Measurements from ENCODE around the gene WDR45B. TPM values are rescaled to one million over a fixed set of nuclear protein-coding genes. Genes with fewer than 3 reads are reported as not detected.

Gene WDR45B
- total and polyA plus RNA-seq, 8 donors, result 28.3 to 63.2 (median 46.9) TPM

- WGBS, 2 donors, result 97 to 99% methylated on average over 10 to 11 of the region's 11 CpGs
- no peaks in the 10 kb centered on the region for H3K9me3 ChIP-seq
- DNase-seq, result no peak
- FAIRE-seq, result no peak
- H3K4me1 ChIP-seq, result peaks cover 0 to 6% (median 3%) of the 10 kb centered on the region in 3 donors
- intact Hi-C loops (cut with DNase I), result no loop called here
- H3K36me3 ChIP-seq, result peaks cover 0 to 23% (median 0%) of the 10 kb centered on the region in 3 donors
- no peak overlapping the region for H3K4me3 ChIP-seq
- no peak for ATAC-seq
- TF ChIP-seq, protein P1, sequence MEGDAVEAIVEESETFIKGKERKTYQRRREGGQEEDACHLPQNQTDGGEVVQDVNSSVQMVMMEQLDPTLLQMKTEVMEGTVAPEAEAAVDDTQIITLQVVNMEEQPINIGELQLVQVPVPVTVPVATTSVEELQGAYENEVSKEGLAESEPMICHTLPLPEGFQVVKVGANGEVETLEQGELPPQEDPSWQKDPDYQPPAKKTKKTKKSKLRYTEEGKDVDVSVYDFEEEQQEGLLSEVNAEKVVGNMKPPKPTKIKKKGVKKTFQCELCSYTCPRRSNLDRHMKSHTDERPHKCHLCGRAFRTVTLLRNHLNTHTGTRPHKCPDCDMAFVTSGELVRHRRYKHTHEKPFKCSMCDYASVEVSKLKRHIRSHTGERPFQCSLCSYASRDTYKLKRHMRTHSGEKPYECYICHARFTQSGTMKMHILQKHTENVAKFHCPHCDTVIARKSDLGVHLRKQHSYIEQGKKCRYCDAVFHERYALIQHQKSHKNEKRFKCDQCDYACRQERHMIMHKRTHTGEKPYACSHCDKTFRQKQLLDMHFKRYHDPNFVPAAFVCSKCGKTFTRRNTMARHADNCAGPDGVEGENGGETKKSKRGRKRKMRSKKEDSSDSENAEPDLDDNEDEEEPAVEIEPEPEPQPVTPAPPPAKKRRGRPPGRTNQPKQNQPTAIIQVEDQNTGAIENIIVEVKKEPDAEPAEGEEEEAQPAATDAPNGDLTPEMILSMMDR (IDR thresholded peaks at IDR 0.05), result no peak
- no peaks in the 10 kb centered on the region for H3K27me3 ChIP-seq
- no peak overlapping the region for H3K27ac ChIP-seq
Observed at GRCh38 chr17:82569621-82570020, 78.6 kb downstream of the WDR45B start.

GRCh38 chr17:82568997-82569393 lies 79.2 kb downstream of the WDR45B start:
- WGBS, 2 donors, result 94% methylated on average over 10 of the region's 10 CpGs
- DNase-seq (peak in 1 of 6 donors; percentile 25), FAIRE-seq (no peak), ATAC-seq (no peak)
- H3K4me1 ChIP-seq, result peaks cover 0 to 6% (median 3%) of the 10 kb centered on the region in 3 donors
- no peak overlapping the region for H3K27ac ChIP-seq
- H3K27me3 ChIP-seq, result no peaks in the 10 kb centered on the region
- H3K4me3 ChIP-seq, result no peak overlapping the region
- TF ChIP-seq, protein P1 (IDR thresholded peaks at IDR 0.05), result no peak
- no peaks in the 10 kb centered on the region for H3K9me3 ChIP-seq
- peaks cover 0 to 20% (median 0%) of the 10 kb centered on the region in 3 donors for H3K36me3 ChIP-seq
- intact Hi-C loops (cut with DNase I), result no loop called here

DNA sequence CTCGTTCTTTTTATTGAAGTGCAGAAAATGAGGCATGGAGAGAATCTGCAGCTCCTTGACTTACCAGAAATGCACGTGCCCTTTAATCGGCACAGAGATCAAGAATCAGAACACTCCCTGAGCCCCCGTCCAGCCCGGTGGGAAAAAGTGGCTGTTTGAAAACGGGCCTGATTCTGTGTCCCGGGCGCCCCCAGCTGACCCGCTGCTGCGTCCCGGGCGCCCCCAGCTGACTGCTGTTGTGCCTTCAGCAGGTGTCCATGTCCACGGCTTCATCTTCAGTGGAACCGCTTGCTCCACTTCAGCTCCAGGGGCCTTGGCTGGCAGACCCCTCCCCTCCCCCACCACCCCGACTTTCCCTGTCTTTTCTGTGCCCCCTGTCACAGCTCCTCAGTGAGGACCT lies 81.0 kb downstream of the WDR45B start:
- 95 to 96% methylated on average over 15 of the region's 15 CpGs for WGBS, 2 donors
- peaks cover 0 to 6% (median 3%) of the 10 kb centered on the region in 3 donors for H3K4me1 ChIP-seq
- ATAC-seq (no peak), DNase-seq (no peak), FAIRE-seq (no peak)
- intact Hi-C loops (cut with DNase I), result no loop called here
- no peaks in the 10 kb centered on the region for H3K9me3 ChIP-seq
- no peak overlapping the region for H3K4me3 ChIP-seq
- no peaks in the 10 kb centered on the region for H3K27me3 ChIP-seq
- TF ChIP-seq, protein P1 (IDR thresholded peaks at IDR 0.05), result no peak
- peaks cover 0 to 16% (median 0%) of the 10 kb centered on the region in 3 donors for H3K36me3 ChIP-seq
- no peak overlapping the region for H3K27ac ChIP-seq

GRCh38 chr17:82566129-82566960 lies 81.9 kb downstream of the WDR45B start:
- WGBS, 2 donors, result 85 to 91% methylated on average over 18 of the region's 18 CpGs
- TF ChIP-seq, protein P1 (IDR thresholded peaks at IDR 0.05), result no peak
- FAIRE-seq, result no peak
- Histone ChIP-seq H3K4me1 (peaks cover 0 to 6% (median 3%) of the 10 kb centered on the region in 3 donors), H3K4me3 (no peak overlapping the region), H3K27me3 (no peaks in the 10 kb centered on the region), H3K9me3 (no peaks in the 10 kb centered on the region), H3K27ac (no peak overlapping the region), H3K36me3 (peaks cover 0 to 16% (median 0%) of the 10 kb centered on the region in 3 donors)
- ATAC-seq, result no peak
- DNase-seq, result peak in 1 of 6 donors; percentile 23
- intact Hi-C loops (cut with DNase I), result no loop called here

- Histone ChIP-seq H3K27me3 (no peaks in the 10 kb centered on the region), H3K36me3 (peaks cover 0 to 11% (median 0%) of the 10 kb centered on the region in 3 donors), H3K4me1 (peaks cover 0 to 6% (median 3%) of the 10 kb centered on the region in 3 donors), H3K9me3 (no peaks in the 10 kb centered on the region), H3K27ac (no peak overlapping the region), H3K4me3 (no peak overlapping the region)
- no peak for DNase-seq
- FAIRE-seq, result no peak
- no peak for ATAC-seq
- 57 to 70% methylated on average over 1 of the region's 1 CpG for WGBS, 2 donors
- intact Hi-C loops (cut with DNase I), result no loop called here
- TF ChIP-seq, protein P1 (IDR thresholded peaks at IDR 0.05), result no peak
Observed at GRCh38 chr17:82565551-82565950, 82.7 kb downstream of the WDR45B start.
